ENCODE results near the gene LMOD2. TPM values are rescaled to one million over a fixed set of nuclear protein-coding genes. Genes with fewer than 3 reads are reported as not detected.

The LMOD2 gene
- total and polyA plus RNA-seq, 10 of the 15 experiments (the other 5 are each of a cell fraction or from before 2014, with no cell fraction given) = not detected

GRCh38 chr7:123657304-123657685 is 1.6 kb downstream of the LMOD2 start:
- Histone ChIP-seq H4K20me1 (ENCODE audit: control insufficient read depth, insufficient read depth) (no peaks in the 10 kb centered on the region), H3K4me2 (ENCODE audit: control insufficient read depth, insufficient read depth) (no peak overlapping the region)
- no TSS peak for BruUV-seq (replicated peaks)

More at GRCh38 chr7:123657304-123657685, 1.6 kb downstream of the LMOD2 start:
- no peaks in the 10 kb centered on the region for H3K36me3 ChIP-seq (ENCODE audit: control insufficient read depth in 2 of 2, insufficient read depth in 2 of 2, low read length in 1 of 2)
- H3K27me3 ChIP-seq (replicated peaks in 1 of 2; ENCODE audit: control insufficient read depth in 2 of 2, insufficient read depth in 2 of 2, low read length in 1 of 2) = no peaks in the 10 kb centered on the region; a peak in 1 of 4 replicates
- no peaks in the 10 kb centered on the region for H3K79me2 ChIP-seq (ENCODE audit: control insufficient read depth, insufficient read depth, low read length)
- in situ Hi-C loops (cut with MboI) = no loop called here
- ChIA-PET SMC1A (ENCODE audit: uncharacterized antibody, unreplicated experiment) (interaction anchor here (0.6 kb wide), 1 partner anchor 140 kb away, joined by 3 read pairs; no protein-coding TSS in a partner anchor), POLR2A (no interaction called here), RAD21 (ENCODE audit: unreplicated experiment) (no interaction called here), CTCF (no interaction called here)
- intact Hi-C loops (cut with micrococcal nuclease; ENCODE audit: unreplicated experiment) = no loop called here
- no peak overlapping the region for H2AFZ ChIP-seq (ENCODE audit: control insufficient read depth, low read depth, low read length)
- no peak overlapping the region for H3K27ac ChIP-seq (ENCODE audit: control insufficient read depth, insufficient read depth)
- no peak overlapping the region for H3K4me3 ChIP-seq
- FAIRE-seq = no peak
- DNase-seq (ENCODE audit: low read depth, low spot score) = no peak
- no peak for ATAC-seq
- no peak overlapping the region for H3K9ac ChIP-seq (ENCODE audit: control insufficient read depth, insufficient read depth, low read length)
- H3K4me1 ChIP-seq (ENCODE audit: control insufficient read depth, insufficient read depth, low read length) = no peaks in the 10 kb centered on the region
- no peaks in the 10 kb centered on the region for H3K9me3 ChIP-seq (replicated peaks; ENCODE audit: control insufficient read depth, insufficient read depth, low read length)
- 17% methylated on average over 1 of the region's 1 CpG for WGBS (ENCODE audit: insufficient coverage, insufficient replicate concordance, low lambda C conversion rate, missing lambda C conversion rate)
- no peak for TF ChIP-seq MYC (IDR thresholded peaks at IDR 0.05; ENCODE audit: insufficient read depth, insufficient read length, insufficient replicate concordance, low read length, severe bottlenecking)
- TF ChIP-seq BMI1 (IDR thresholded peaks at IDR 0.05; ENCODE audit: borderline replicate concordance) = no peak
- no peak for TF ChIP-seq RAD51 (IDR thresholded peaks at IDR 0.05)
- TF ChIP-seq ZNF24 (IDR thresholded peaks at IDR 0.05) = no peak
- no peak for TF ChIP-seq FOXM1 (IDR thresholded peaks at IDR 0.05; ENCODE audit: low read depth, low read length)
- no peak for TF ChIP-seq ATF3 (IDR thresholded peaks at IDR 0.05; ENCODE audit: borderline replicate concordance, extremely low read depth, low read depth, low read length)
- no peak for TF ChIP-seq ZNF207 (IDR thresholded peaks at IDR 0.05; ENCODE audit: borderline replicate concordance)
- TF ChIP-seq STAT3 (IDR thresholded peaks at IDR 0.05; ENCODE audit: low read depth, low read length) = no peak
- no peak for TF ChIP-seq TAF1 (IDR thresholded peaks at IDR 0.05; ENCODE audit: borderline replicate concordance, low read depth, low read length)
- TF ChIP-seq ZBTB33 (IDR thresholded peaks at IDR 0.05) = no peak
- TF ChIP-seq RBBP5 (conservative IDR thresholded peaks at IDR 0.05) = no peak
- TF ChIP-seq ZSCAN29 (IDR thresholded peaks at IDR 0.05) = no peak
- no peak for TF ChIP-seq RAD21 (IDR thresholded peaks at IDR 0.05; ENCODE audit: insufficient read depth, low read depth, low read length)
- TF ChIP-seq SREBF2 (IDR thresholded peaks at IDR 0.05; ENCODE audit: low read length) = no peak
- TF ChIP-seq PAX5 (IDR thresholded peaks at IDR 0.05; ENCODE audit: borderline replicate concordance, low read depth, low read length) = no peak
- TF ChIP-seq EP300 (IDR thresholded peaks at IDR 0.05; ENCODE audit: borderline replicate concordance in 1 of 2, control insufficient read depth in 1 of 2, low read depth in 2 of 2, low read length in 2 of 2) = no peak
- no peak for TF ChIP-seq NFYA (IDR thresholded peaks at IDR 0.05; ENCODE audit: borderline replicate concordance, low read depth, low read length)

Data from GM12878 (cell line).